ENCODE data around the gene INPP5F.
A peak's percentile ranks its signal among the peaks of the same experiment; 100 is the strongest.

Gene INPP5F

DNA sequence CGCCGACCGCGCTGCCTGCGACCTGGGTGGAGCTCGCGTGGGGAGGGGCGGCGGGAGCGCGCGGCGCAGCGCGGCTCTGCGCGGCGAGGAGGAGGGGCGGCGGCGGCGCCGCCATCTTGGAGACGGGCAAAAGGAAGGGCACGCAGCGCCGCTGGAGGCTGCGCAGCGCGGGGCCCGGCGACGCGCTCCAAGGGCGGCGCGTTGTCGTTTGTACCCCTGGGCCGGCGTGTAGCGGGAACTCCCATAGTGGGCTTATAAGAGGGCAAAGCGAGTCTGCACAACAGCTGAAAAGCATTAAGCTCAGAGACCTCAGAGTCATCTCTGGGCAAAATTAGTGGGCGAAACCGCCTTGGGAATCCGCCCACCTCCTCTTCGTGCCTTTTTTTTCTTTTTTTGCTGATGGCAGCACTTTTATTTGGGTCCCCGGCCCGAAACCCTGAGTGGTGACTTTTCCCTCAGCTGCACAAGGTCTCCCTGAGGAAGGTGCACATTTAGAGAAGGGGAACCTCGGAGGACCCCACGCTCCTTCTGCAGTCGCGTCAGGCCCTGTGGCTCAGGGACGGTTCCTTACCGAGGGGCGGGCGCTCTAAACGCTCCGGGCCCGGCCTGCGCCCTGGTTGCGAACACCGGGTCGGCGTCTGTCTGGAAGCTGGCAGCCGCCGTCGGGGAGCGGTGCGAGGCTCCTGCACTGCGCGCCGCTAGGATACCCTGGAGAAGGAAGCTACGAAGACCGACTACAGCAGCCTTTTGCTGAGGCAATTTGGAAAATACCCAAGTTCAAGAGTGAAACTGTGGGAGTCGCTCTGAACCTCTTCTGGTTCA is 147.2 kb downstream of the INPP5F start:
- DNase-seq, result peak; percentile 68

GRCh38 chr10:119878524-119878923 is 152.7 kb downstream of the INPP5F start:
- no peak for DNase-seq

All from DMS79 treated with DMSO at 0.1 percent for 48 hours (cell line).